Smooth muscle cell (in vitro differentiated cells): ENCODE results near the gene RPL19. TPM values are rescaled to one million over a fixed set of nuclear protein-coding genes. Genes with fewer than 3 reads are reported as not detected.

ENCODE experiments used
- DNase-seq: peaks from one replicate; lab custom pipeline; 2025; ENCODE audit not compliant: unreplicated experiment; lab: John Stamatoyannopoulos, UW
- H2AFZ ChIP-seq: fragments of 200-600 bp; sonication (generic); 2 replicates; pipeline ENCODE4 v1.6.0; 2016; ENCODE audit warnings: antibody characterized with exemption, low read depth, mild to moderate bottlenecking
- H3F3A ChIP-seq: fragments of 200-600 bp; sonication (generic); 2 replicates; pipeline ENCODE4 v1.6.0; 2017; ENCODE audit warnings: antibody characterized with exemption, low read depth
- H3K27ac ChIP-seq: fragments of 200-600 bp; sonication (generic); 2 replicates; pipeline ENCODE4 v1.5.1; 2016; ENCODE audit warnings: low read depth, mild to moderate bottlenecking
- H3K27me3 ChIP-seq: fragments of 200-600 bp; sonication (generic); 2 replicates; pipeline ENCODE4 v1.6.1; 2016; ENCODE audit warnings: low read depth, mild to moderate bottlenecking
- H3K36me3 ChIP-seq: fragments of 200-600 bp; sonication (generic); 2 replicates; pipeline ENCODE4 v1.5.1; 2016; ENCODE audit warnings: low read depth
- H3K4me1 ChIP-seq: fragments of 200-600 bp; sonication (generic); 2 replicates; pipeline ENCODE4 v1.5.1; 2016; ENCODE audit warnings: low read depth
- H3K4me2 ChIP-seq: fragments of 200-600 bp; sonication (generic); 2 replicates; pipeline ENCODE4 v1.6.0; 2016; ENCODE audit warnings: mild to moderate bottlenecking
- H3K4me3 ChIP-seq: fragments of 200-600 bp; sonication (generic); 2 replicates; pipeline ENCODE4 v1.5.1; 2016; ENCODE audit warnings: mild to moderate bottlenecking
- H3K79me2 ChIP-seq: fragments of 200-600 bp; sonication (generic); 2 replicates; pipeline ENCODE4 v1.6.0; 2016; ENCODE audit warnings: low read depth, mild to moderate bottlenecking
- H3K9ac ChIP-seq: fragments of 200-600 bp; sonication (generic); 2 replicates; pipeline ENCODE4 v1.6.0; 2016; ENCODE audit warnings: low read depth
- H3K9me3 ChIP-seq: fragments of 200-600 bp; sonication (generic); replicated peaks from 2 replicates; pipeline ENCODE4 v1.5.1; 2016; ENCODE audit warnings: low read depth
- H4K20me1 ChIP-seq: fragments of 200-600 bp; sonication (generic); 2 replicates; pipeline ENCODE4 v1.6.0; 2016; ENCODE audit warnings: low read depth
- WGBS: methylation state at CpG from one replicate; pipeline ENCODE4 v1.1.7; 2016; ENCODE audit warnings: low lambda C conversion rate; 5-methylcytosine and 5-hydroxymethylcytosine counted together
- polyA plus RNA-seq: library from polyadenylated mRNA; unstranded; fragments of >200 nt; fragmentation: Nextera tagmentation; extraction: Ambion mirVana; gene quantifications from 2 replicates; pipeline ENCODE4 v1.2.1, GENCODE V29; 2016
- total RNA-seq: library from RNA; depleted of rRNA; stranded (reverse); fragments of >200 nt; gene quantifications from 2 replicates; pipeline ENCODE4 v1.2.3, GENCODE V29; 2014
- TF ChIP-seq, protein P1 (sequence below): fragments of 200-600 bp; sonication (generic); IDR thresholded peaks from 2 replicates; pipeline ENCODE4 v1.5.1; 2017; ENCODE audit warnings: borderline replicate concordance, mild to moderate bottlenecking, antibody characterized with exemption; ENCODE audit not compliant: insufficient read depth, poor library complexity, severe bottlenecking

RPL19 gene
- total and polyA plus RNA-seq, 2 experiments from 2014 or later: 818 to 2,675 TPM

DNA sequence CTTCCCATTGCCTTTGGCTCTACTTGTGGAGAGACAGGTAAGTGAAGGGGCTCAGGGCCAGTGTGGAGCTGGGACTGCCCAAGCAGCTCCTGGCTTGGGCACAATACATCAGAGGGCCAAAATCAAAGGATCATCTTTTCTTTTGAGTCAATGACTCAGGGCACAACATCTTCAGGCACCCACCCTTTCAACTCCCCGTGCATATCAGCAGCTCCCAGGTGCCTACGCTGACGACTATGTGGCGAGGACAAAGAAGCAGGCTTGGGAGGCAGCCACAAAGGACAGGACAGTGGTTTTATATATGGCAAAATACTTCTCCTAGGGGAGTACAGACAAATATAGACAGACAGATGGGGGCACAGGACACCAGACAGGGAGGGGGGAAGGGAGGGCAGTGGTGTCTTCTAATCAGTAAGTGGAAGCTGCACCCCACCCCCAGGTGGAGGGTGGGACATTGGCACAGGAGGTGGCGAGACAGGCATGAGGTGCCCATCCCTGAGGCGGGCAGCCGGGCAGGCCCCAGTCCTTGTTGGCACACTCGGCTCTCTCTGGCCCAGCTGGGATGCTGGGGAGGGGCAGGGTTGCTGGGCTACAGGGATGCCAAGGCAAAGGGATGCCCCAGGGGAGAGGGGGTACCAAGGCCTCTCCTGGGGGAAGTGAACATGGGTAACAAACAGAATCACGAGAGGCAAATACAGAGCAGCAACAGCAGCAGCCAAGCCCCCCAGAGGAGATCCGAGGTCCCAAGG, 26.4 kb upstream of the RPL19 start:
- Histone ChIP-seq H3K9me3 (no peaks in the 10 kb centered on the region), H3K4me3 (no peak overlapping the region), H3K4me1 (no peaks in the 10 kb centered on the region), H3K36me3 (no peaks in the 10 kb centered on the region), H3F3A (no peaks in the 10 kb centered on the region), H3K27ac (no peak overlapping the region), H3K27me3 (no peaks in the 10 kb centered on the region), H3K9ac (no peak overlapping the region), H3K79me2 (no peaks in the 10 kb centered on the region), H2AFZ (no peak overlapping the region), H4K20me1 (peaks cover 11% of the 10 kb centered on the region), H3K4me2 (no peak overlapping the region)
- 86% methylated on average over 10 of the region's 10 CpGs for WGBS
- TF ChIP-seq, protein P1, sequence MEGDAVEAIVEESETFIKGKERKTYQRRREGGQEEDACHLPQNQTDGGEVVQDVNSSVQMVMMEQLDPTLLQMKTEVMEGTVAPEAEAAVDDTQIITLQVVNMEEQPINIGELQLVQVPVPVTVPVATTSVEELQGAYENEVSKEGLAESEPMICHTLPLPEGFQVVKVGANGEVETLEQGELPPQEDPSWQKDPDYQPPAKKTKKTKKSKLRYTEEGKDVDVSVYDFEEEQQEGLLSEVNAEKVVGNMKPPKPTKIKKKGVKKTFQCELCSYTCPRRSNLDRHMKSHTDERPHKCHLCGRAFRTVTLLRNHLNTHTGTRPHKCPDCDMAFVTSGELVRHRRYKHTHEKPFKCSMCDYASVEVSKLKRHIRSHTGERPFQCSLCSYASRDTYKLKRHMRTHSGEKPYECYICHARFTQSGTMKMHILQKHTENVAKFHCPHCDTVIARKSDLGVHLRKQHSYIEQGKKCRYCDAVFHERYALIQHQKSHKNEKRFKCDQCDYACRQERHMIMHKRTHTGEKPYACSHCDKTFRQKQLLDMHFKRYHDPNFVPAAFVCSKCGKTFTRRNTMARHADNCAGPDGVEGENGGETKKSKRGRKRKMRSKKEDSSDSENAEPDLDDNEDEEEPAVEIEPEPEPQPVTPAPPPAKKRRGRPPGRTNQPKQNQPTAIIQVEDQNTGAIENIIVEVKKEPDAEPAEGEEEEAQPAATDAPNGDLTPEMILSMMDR: no peak
- DNase-seq: no peak

- Histone ChIP-seq H3K9ac (no peak overlapping the region), H3K9me3 (no peaks in the 10 kb centered on the region), H3K27ac (no peak overlapping the region), H3K4me3 (no peak overlapping the region), H3K4me2 (no peak overlapping the region), H3K79me2 (no peaks in the 10 kb centered on the region), H3F3A (no peaks in the 10 kb centered on the region), H3K4me1 (no peaks in the 10 kb centered on the region), H3K36me3 (no peaks in the 10 kb centered on the region), H2AFZ (no peak overlapping the region), H3K27me3 (no peaks in the 10 kb centered on the region), H4K20me1 (peaks cover 12% of the 10 kb centered on the region)
- TF ChIP-seq, protein P1: peak; percentile 77
- peak; percentile 14 for DNase-seq
- 76% methylated on average over 27 of the region's 35 CpGs for WGBS
Measured at GRCh38 chr17:39174920-39175694, 25.0 kb upstream of the RPL19 start.

DNA sequence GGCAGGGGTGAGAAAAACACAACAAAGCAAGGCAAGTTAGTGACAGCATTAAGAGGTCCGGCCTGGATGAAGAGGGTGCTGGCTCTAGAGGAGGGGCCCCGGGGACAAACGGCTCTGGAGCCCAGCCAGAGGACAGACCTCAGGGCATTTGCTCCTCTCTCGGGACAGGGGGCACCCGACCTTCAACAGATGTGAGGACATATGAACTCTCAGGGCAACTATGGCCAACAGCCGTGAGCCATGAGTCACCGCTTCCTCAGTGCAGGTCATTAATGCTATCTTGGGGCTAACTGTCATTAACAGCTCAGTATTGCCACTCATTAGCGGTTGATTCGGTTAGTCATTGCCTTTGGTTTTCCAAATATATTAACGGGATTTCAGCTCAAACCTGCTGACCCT, 24.4 kb upstream of the RPL19 start:
- Histone ChIP-seq H2AFZ (no peak overlapping the region), H3K4me1 (no peaks in the 10 kb centered on the region), H3K27me3 (no peaks in the 10 kb centered on the region), H3F3A (no peaks in the 10 kb centered on the region), H4K20me1 (peaks cover 12% of the 10 kb centered on the region), H3K27ac (no peak overlapping the region), H3K36me3 (no peaks in the 10 kb centered on the region), H3K4me2 (no peak overlapping the region), H3K9me3 (no peaks in the 10 kb centered on the region), H3K79me2 (no peaks in the 10 kb centered on the region), H3K4me3 (no peak overlapping the region), H3K9ac (no peak overlapping the region)
- 74% methylated on average over 10 of the region's 10 CpGs for WGBS
- no peak for DNase-seq
- TF ChIP-seq, protein P1: no peak
